ENCODE data around the gene RGS19.

The RGS19 gene

DNA sequence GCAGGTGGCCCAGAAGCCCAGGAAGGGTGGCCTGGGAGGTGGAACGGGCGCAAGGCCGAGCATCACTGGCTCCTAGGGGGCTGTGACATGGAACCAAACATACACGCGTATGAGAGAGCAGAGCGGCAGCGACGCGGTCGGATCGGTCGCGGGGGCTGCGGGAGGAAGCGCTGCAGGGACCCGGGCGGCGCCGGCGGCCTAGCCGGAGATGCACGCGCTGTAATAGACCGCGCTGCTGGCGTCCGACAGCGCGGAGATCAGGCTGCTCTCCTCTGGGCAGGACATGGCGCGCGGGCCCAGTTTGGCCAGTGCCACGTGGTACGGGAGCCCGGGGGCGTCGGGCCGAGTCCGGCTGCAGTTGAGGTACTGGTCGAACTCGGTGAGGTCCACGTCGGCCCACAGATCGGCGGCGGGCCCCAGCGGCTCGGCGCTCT, 31.3 kb downstream of the RGS19 start:
- TF ChIP-seq, protein P1, sequence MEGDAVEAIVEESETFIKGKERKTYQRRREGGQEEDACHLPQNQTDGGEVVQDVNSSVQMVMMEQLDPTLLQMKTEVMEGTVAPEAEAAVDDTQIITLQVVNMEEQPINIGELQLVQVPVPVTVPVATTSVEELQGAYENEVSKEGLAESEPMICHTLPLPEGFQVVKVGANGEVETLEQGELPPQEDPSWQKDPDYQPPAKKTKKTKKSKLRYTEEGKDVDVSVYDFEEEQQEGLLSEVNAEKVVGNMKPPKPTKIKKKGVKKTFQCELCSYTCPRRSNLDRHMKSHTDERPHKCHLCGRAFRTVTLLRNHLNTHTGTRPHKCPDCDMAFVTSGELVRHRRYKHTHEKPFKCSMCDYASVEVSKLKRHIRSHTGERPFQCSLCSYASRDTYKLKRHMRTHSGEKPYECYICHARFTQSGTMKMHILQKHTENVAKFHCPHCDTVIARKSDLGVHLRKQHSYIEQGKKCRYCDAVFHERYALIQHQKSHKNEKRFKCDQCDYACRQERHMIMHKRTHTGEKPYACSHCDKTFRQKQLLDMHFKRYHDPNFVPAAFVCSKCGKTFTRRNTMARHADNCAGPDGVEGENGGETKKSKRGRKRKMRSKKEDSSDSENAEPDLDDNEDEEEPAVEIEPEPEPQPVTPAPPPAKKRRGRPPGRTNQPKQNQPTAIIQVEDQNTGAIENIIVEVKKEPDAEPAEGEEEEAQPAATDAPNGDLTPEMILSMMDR (IDR thresholded peaks at IDR 0.05; ENCODE audit: control insufficient read depth, insufficient read depth, low read depth, low read length, missing control alignments): no peak
- DNase-seq (ENCODE audit: low read depth): no peak
- H3K4me3 ChIP-seq (ENCODE audit: control insufficient read depth, low read depth, low read length): no peak overlapping the region

DNA sequence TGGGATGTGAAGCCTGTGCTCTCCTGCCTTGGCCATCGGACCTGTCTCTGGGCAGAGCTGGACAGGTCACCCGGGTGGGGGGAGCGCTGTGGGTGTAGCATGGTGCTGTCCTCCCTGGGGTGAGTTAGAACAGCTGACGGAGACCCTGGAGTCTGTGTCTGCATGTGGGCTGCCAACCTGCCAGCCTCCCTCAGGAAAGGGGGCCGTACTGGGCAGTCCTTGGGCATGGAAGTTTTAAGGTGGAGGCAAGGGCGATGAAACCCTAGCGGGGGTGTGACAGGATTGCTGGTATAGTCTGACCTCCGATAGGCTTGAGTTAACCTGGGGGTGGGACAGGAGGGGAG, 32.3 kb downstream of the RGS19 start:
- TF ChIP-seq, protein P1 (IDR thresholded peaks at IDR 0.05; ENCODE audit: control insufficient read depth, insufficient read depth, low read depth, low read length, missing control alignments): no peak
- no peak overlapping the region for H3K4me3 ChIP-seq (ENCODE audit: control insufficient read depth, low read depth, low read length)
- DNase-seq (ENCODE audit: low read depth): no peak

DNA sequence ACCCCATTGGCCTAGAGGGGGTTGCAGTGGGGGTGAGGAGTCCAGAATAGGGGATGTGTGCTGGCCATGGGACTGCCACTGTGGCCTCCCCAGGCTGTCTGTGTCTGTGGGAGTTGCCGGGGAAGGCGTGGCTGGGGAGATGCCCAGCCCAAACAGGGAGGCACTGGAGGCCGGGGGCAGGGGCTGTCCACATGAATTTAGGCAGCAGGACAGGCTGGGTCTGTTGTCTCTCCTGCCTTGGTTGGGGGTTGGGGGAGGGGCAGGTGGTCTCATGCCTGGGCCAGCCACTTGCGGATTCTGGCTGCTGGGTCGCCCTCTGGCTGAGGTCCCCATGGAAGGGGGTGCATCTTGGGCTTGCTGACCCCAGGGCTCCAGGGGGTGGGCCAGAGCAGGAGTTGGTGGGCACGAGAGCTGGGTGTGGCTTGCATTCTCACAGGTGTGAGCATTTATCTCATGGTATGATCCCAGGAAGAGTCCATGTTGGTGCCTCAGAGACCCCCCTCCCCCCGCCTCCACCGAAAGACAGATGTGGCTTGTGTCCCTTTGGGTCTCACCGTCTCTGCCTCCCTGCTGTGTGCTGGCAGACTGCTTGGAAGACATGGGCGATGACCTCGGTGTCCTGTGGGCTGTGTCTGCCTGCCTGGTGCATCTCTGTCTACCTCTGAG, 33.8 kb downstream of the RGS19 start:
- DNase-seq (ENCODE audit: low read depth): no peak
- TF ChIP-seq, protein P1 (IDR thresholded peaks at IDR 0.05; ENCODE audit: control insufficient read depth, insufficient read depth, low read depth, low read length, missing control alignments): no peak
- no peak overlapping the region for H3K4me3 ChIP-seq (ENCODE audit: control insufficient read depth, low read depth, low read length)

DNA sequence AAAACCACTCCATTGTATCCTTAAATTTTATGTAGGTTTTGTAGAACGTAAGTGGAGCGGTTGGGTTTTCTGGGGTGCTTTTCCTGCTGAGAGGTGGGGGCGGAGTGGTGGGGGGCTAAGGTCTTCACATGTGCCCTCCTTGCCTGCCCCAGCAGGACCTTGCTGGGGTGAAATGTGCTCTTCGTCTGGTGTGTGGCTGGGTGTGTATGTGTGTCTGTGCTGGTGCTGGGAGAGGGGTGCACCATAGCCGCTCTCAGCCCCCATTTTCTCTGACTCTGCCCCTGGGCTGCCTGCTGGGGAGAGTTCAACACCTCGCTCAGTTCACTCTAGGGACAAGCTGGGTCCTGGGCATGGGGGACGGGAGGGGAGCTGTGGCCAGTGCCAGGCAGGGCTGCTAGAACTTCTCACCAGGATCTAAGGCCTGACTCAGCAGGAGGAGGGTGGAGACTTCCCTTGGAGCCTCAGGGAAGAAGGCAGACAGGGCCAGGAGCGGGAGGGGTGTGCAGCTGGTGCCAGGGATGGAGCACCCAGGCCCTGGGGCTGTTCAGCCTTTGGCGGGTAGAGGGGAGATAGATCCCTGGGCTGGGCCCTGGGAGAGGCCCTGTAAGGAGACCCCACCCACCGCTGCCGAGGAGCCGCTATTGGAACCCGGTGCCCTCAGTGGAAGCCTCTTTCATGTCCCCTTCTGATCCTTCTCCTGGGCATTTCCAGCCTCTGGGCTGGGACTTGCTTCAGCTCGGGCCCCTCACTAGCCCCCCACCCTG, 34.7 kb downstream of the RGS19 start:
- H3K4me3 ChIP-seq (ENCODE audit: control insufficient read depth, low read depth, low read length): no peak overlapping the region

DNA sequence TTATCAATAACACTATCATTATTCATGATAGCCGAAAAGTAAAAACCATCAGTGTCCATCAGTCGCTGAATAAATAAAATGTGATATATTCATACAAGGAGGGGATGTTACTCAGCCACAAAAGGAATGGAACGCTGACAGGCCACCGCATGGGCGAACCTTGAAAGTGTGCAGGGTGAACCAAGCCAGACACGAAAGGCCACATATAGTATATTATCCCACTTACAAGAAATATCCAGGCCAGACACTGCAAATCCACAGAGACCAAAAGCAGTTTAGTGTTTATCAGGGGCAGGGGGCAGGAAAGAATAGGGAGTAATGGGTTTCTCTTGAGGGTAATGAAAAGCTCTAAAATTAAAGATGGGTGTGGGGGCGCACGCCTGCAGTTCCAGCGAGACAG, 35.5 kb downstream of the RGS19 start:
- TF ChIP-seq, protein P1 (IDR thresholded peaks at IDR 0.05; ENCODE audit: control insufficient read depth, insufficient read depth, low read depth, low read length, missing control alignments): no peak
- no peak for DNase-seq (ENCODE audit: low read depth)
- H3K4me3 ChIP-seq (ENCODE audit: control insufficient read depth, low read depth, low read length): no peak overlapping the region

More for the DNA sequence above, 34.7 kb downstream of the RGS19 start:
- TF ChIP-seq, protein P1 (IDR thresholded peaks at IDR 0.05; ENCODE audit: control insufficient read depth, insufficient read depth, low read depth, low read length, missing control alignments): no peak
- DNase-seq (ENCODE audit: low read depth): no peak

DNA sequence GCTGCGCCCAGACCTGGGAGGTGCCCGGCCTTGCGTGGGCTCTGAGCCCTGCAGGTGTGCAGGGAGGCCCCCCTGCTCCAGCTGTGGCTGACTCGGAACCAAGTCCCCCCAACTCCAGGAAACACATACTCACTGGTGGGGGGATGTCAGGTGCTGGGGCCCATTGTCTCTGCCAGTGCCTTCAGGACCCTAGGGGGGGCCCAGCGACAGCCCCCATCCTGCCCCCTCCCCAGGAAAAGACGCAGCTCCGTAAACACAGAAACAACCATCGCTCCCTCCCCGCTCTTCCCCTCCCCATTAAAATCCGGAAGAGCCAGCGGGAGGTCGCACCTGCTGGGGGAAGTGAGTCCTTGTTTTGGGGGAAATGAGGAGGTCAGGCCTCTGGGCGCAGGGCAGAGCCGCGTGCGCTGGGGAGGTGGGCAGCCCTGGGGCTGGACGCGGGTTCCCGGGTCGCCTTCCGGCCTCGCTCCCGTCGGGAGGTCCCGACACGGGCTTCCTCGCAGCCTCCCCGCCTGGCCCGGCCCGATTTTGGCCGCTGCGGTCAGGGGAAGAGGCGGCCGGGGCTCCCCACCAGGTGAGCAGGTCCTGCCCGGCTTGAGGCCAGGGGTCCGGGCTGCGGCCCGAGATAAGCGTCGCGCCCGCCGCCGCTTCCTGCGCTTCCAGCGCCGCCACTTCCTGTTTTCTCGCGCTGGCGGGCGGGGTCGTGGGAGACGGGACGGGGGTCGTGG, 37.1 kb downstream of the RGS19 start:
- DNase-seq (ENCODE audit: low read depth): no peak
- TF ChIP-seq, protein P1 (IDR thresholded peaks at IDR 0.05; ENCODE audit: control insufficient read depth, insufficient read depth, low read depth, low read length, missing control alignments): no peak
- no peak overlapping the region for H3K4me3 ChIP-seq (ENCODE audit: control insufficient read depth, low read depth, low read length)

All from AG09309 (cell line).